HG03039 (cell line): ENCODE data around the gene ASB11.

Experiments used
- ATAC-seq: cut with Tn5 transposase; IDR thresholded peaks from one replicate; pipeline ENCODE4 v1.9.1; 2021; ENCODE audit warnings: mild to moderate bottlenecking, moderate library complexity; ENCODE audit not compliant: unreplicated experiment

ASB11 gene

GRCh38 chrX:15315509-15315908 lies at the start of gene ASB11:
Gene ASB11, minus strand, starts transcription at chrX:15315640. Its CDS starts 35 bp downstream, at chrX:15315605.
- ATAC-seq, result no peak

- no peak for ATAC-seq
These were observed 44.3 kb upstream of the ASB11 start for GRCh38 chrX:15359701-15360100.

GRCh38 chrX:15358533-15358932 lies 43.1 kb upstream of the ASB11 start:
- ATAC-seq, result no peak

GRCh38 chrX:15356444-15356843 lies 41.0 kb upstream of the ASB11 start:
- no peak for ATAC-seq

- no peak for ATAC-seq
These were observed 35.0 kb upstream of the ASB11 start for GRCh38 chrX:15350329-15350996.

GRCh38 chrX:15349046-15349445 lies 33.6 kb upstream of the ASB11 start:
- no peak for ATAC-seq

GRCh38 chrX:15345976-15346375 lies 30.5 kb upstream of the ASB11 start:
- ATAC-seq, result no peak

- ATAC-seq, result no peak
These were observed 28.7 kb upstream of the ASB11 start for GRCh38 chrX:15344106-15344505.

- ATAC-seq, result no peak
These were observed 27.6 kb upstream of the ASB11 start for GRCh38 chrX:15343075-15343476.

- ATAC-seq, result no peak
These were observed 25.4 kb upstream of the ASB11 start for GRCh38 chrX:15340867-15341266.

GRCh38 chrX:15336023-15336413 lies 20.6 kb upstream of the ASB11 start:
- no peak for ATAC-seq

- ATAC-seq, result peak; percentile 99
These were observed 19.9 kb upstream of the ASB11 start, which contains the start of gene PIGA for GRCh38 chrX:15335135-15336022. Gene PIGA, minus strand, starts transcription at chrX:15335523. Its CDS starts 3,593 bp downstream, at chrX:15331930.

- ATAC-seq, result no peak
These were observed 19.1 kb upstream of the ASB11 start for GRCh38 chrX:15334561-15334960.

- ATAC-seq, result no peak
These were observed 13.4 kb upstream of the ASB11 start for GRCh38 chrX:15328821-15329220.

- no peak for ATAC-seq
These were observed 12.7 kb upstream of the ASB11 start for GRCh38 chrX:15328131-15328530.

- ATAC-seq, result no peak
These were observed 7.0 kb upstream of the ASB11 start for GRCh38 chrX:15322472-15322871.

- no peak for ATAC-seq
These were observed 6.6 kb upstream of the ASB11 start for GRCh38 chrX:15322072-15322471.

- ATAC-seq, result no peak
These were observed 6.0 kb upstream of the ASB11 start for GRCh38 chrX:15321447-15321846.

- no peak for ATAC-seq
These were observed 4.9 kb upstream of the ASB11 start for GRCh38 chrX:15320297-15320696.

GRCh38 chrX:15319075-15319474 lies 3.6 kb upstream of the ASB11 start:
- no peak for ATAC-seq

- ATAC-seq, result no peak
These were observed 968 bp downstream of the ASB11 start for GRCh38 chrX:15314472-15314871.

- ATAC-seq, result no peak
These were observed 4.3 kb downstream of the ASB11 start for GRCh38 chrX:15311119-15311518.
